Peyer's patch (tissue), 4 donors: Measurements from ENCODE around the gene WDR93. TPM values are rescaled to one million over a fixed set of nuclear protein-coding genes. Genes with fewer than 3 reads are reported as not detected.

ENCODE experiments used
- DNase-seq, 3 donors: peaks; one replicate each; pipeline ENCODE4 v3.0.0-alpha.2; 2017 to 2019
- H3K27ac ChIP-seq, 4 donors: fragments of 200-600 bp; sonication (generic); one replicate each; pipeline ENCODE4 v1.5.1; 2016 to 2019
- H3K27me3 ChIP-seq, 2 donors: fragments of 200-600 bp; sonication (generic); one replicate each; pipeline ENCODE4 v1.5.1; 2019
- H3K36me3 ChIP-seq, 3 donors: fragments of 200-600 bp; sonication (generic); one replicate each; pipeline ENCODE4 v1.5.1; 2016 to 2019
- H3K4me1 ChIP-seq, 4 donors: fragments of 200-600 bp; sonication (generic); one replicate each; pipeline ENCODE4 v1.5.1; 2016 to 2019
- H3K4me3 ChIP-seq, 4 donors: fragments of 200-600 bp; sonication (generic); 1 replicate in 3 of 4; 2 replicates in 1 of 4; pipeline ENCODE4 v1.5.1; 2016 to 2019; ENCODE audit warnings: mild to moderate bottlenecking in 1 of 4
- H3K9me3 ChIP-seq, 4 donors: fragments of 200-600 bp; sonication (generic); one replicate each; pipeline ENCODE4 v1.5.1; 2016 to 2019; ENCODE audit warnings: mild to moderate bottlenecking in 1 of 4
- POLR2A ChIP-seq, 2 donors: fragments of 450-650 bp; IDR thresholded peaks; one replicate each; pipeline ENCODE4 v1.5.1; 2017; ENCODE audit warnings: antibody characterized with exemption in 2 of 2, mild to moderate bottlenecking in 2 of 2, moderate library complexity in 2 of 2
- total RNA-seq, 4 donors: library from RNA; depleted of rRNA; stranded (reverse); fragments of >200 nt; gene quantifications; one replicate each; pipeline ENCODE4 v1.1.0, GENCODE V29; 2016
- TF ChIP-seq, protein P1 (sequence below), 6 experiments: fragments of 450-650 bp in 4 of 6; fragments of 200-600 bp in 2 of 6; sonication (generic) in 1 of 6; IDR thresholded peaks; one replicate each; pipeline ENCODE4 v1.5.1; 2017 to 2019; ENCODE audit warnings: antibody characterized with exemption in 6 of 6, mild to moderate bottlenecking in 3 of 6, moderate library complexity in 1 of 6

The WDR93 gene
- total RNA-seq, 4 donors from 2014 or later = 1.0 TPM; not detected in 3

DNA sequence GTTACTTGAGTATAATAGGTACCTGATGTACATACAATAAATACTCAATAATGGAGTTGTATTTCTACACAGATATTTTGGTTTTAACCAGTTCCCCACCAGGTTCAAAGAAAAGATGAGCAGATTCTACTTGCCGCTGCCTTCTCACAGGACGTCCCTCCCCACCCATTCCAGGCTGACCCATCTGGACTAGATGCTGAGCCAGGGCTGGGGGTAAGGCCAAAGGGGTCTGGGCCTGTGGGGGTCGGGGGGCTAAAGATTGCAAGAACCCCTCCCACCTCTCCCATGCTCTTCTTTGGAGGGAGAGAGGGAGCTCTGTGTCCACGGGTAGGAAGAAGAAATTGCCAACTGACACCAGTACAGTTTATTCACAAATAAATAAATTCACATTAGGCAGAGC, 58.9 kb downstream of the WDR93 start:
- H3K27ac ChIP-seq = peak overlapping the region in 1 of 4 donors; percentile 75
- H3K4me1 ChIP-seq = peaks cover 0 to 20% (median 8%) of the 10 kb centered on the region in 4 donors

GRCh38 chr15:89749951-89750559, 59.4 kb downstream of the WDR93 start:
- no peak for TF ChIP-seq POLR2A (IDR thresholded peaks at IDR 0.05)
- TF ChIP-seq, protein P1, sequence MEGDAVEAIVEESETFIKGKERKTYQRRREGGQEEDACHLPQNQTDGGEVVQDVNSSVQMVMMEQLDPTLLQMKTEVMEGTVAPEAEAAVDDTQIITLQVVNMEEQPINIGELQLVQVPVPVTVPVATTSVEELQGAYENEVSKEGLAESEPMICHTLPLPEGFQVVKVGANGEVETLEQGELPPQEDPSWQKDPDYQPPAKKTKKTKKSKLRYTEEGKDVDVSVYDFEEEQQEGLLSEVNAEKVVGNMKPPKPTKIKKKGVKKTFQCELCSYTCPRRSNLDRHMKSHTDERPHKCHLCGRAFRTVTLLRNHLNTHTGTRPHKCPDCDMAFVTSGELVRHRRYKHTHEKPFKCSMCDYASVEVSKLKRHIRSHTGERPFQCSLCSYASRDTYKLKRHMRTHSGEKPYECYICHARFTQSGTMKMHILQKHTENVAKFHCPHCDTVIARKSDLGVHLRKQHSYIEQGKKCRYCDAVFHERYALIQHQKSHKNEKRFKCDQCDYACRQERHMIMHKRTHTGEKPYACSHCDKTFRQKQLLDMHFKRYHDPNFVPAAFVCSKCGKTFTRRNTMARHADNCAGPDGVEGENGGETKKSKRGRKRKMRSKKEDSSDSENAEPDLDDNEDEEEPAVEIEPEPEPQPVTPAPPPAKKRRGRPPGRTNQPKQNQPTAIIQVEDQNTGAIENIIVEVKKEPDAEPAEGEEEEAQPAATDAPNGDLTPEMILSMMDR (IDR thresholded peaks at IDR 0.05) = no peak
- Histone ChIP-seq H3K27ac (peak overlapping the region; percentile 1 to 75 (median 50)), H3K4me3 (peak overlapping the region; percentile 69 to 84 (median 77)), H3K9me3 (no peaks in the 10 kb centered on the region), H3K4me1 (peaks cover 0 to 20% (median 8%) of the 10 kb centered on the region in 4 donors), H3K27me3 (no peaks in the 10 kb centered on the region), H3K36me3 (no peaks in the 10 kb centered on the region)
- DNase-seq = no peak

More for the DNA sequence above, 58.9 kb downstream of the WDR93 start:
- Histone ChIP-seq H3K36me3 (no peaks in the 10 kb centered on the region), H3K9me3 (no peaks in the 10 kb centered on the region), H3K27me3 (no peaks in the 10 kb centered on the region), H3K4me3 (peak overlapping the region in 2 of 4 donors; percentile 69 to 84)
- TF ChIP-seq, protein P1 (IDR thresholded peaks at IDR 0.05) = no peak
- no peak for TF ChIP-seq POLR2A (IDR thresholded peaks at IDR 0.05)
- no peak for DNase-seq

- Histone ChIP-seq H3K27ac (peak within 1 kb of the TSS; percentile 1 to 75 (median 50)), H3K36me3 (no peaks in the 10 kb centered on the region), H3K27me3 (no peaks in the 10 kb centered on the region), H3K4me1 (peaks cover 0 to 20% (median 8%) of the 10 kb centered on the region in 4 donors), H3K4me3 (peak within 1 kb of the TSS; percentile 69 to 84 (median 77)), H3K9me3 (no peaks in the 10 kb centered on the region)
- TF ChIP-seq POLR2A (IDR thresholded peaks at IDR 0.05) = peak; percentile 39 to 84
- TF ChIP-seq, protein P1 (IDR thresholded peaks at IDR 0.05) = peak in 5 of 6 experiments; percentile 65 to 98 (median 93)
- DNase-seq = peak; percentile 84 to 97 (median 94)
Observed at GRCh38 chr15:89750560-89751542, 60.2 kb downstream of the WDR93 start, which contains the start of gene MESP1. Gene MESP1 (minus strand): TSS chr15:89751249. CDS start chr15:89751231, 18 bp downstream.

DNA sequence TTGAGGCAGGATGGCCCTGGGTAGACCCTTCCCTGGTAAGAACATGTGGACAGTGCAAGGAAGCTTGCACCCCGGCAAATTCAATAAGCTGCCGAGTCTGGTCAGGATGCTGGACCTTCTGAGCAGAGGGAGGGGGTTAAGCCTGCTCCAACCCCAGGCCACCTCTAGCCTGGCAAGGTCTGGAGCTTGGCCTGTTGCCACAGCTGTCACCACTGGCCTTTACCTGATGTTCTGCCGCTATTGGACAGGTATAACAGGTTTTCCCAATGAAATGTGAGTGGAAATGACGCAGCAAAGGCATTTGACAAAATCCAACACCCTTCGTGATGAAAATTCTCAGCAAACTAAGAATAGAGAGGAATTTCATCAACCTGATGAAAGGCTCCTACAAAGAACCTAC, 61.1 kb downstream of the WDR93 start:
- no peak for TF ChIP-seq POLR2A (IDR thresholded peaks at IDR 0.05)
- TF ChIP-seq, protein P1 (IDR thresholded peaks at IDR 0.05) = no peak
- no peaks in the 10 kb centered on the region for H3K27me3 ChIP-seq
- peak overlapping the region in 1 of 4 donors; percentile 83 for H3K4me3 ChIP-seq

DNA sequence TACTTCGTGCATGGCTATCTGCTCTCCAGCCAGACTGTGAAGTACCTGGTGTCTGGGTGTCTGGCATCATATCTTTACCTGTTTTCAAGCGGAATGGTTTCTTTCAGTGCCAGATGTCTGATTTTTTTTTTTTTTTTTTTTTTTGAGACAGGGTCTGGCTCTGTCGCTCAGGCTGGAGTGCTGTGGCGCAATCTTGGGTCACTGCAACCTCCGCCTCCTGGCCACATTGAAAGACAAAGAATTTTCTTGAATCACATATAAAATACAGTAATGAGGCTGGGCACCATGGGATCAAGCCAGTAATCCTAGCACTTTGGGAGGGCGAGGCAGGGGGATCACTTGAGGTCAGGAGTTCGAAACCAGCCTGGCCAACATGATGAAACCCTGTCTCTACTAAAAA, 63.2 kb downstream of the WDR93 start:
- peaks cover 0 to 20% (median 8%) of the 10 kb centered on the region in 4 donors for H3K4me1 ChIP-seq
- DNase-seq = no peak
- H3K27ac ChIP-seq = no peak overlapping the region
- H3K27me3 ChIP-seq = no peaks in the 10 kb centered on the region
- TF ChIP-seq, protein P1 (IDR thresholded peaks at IDR 0.05) = no peak
- TF ChIP-seq POLR2A (IDR thresholded peaks at IDR 0.05) = no peak
- no peaks in the 10 kb centered on the region for H3K36me3 ChIP-seq
- no peak overlapping the region for H3K4me3 ChIP-seq
- no peaks in the 10 kb centered on the region for H3K9me3 ChIP-seq

More for the DNA sequence above, 61.1 kb downstream of the WDR93 start:
- H3K36me3 ChIP-seq = no peaks in the 10 kb centered on the region
- H3K27ac ChIP-seq = no peak overlapping the region
- no peak for DNase-seq
- H3K4me1 ChIP-seq = peaks cover 0 to 20% (median 8%) of the 10 kb centered on the region in 4 donors
- H3K9me3 ChIP-seq = no peaks in the 10 kb centered on the region
